Cardiac fibroblast (primary cell): ENCODE results near the gene SLC6A18.

Experiments
- DNase-seq, 2 donors: peaks; one replicate each; pipeline versions ENCODE4 v3.0.0 to v3.0.0-alpha.2; 2010; ENCODE audit warnings: low read depth in 2 of 2
- H3K4me3 ChIP-seq, 2 donors: replicated peaks in 1 of 2; 1 replicate in 1 of 2; 2 replicates in 1 of 2; pipeline ENCODE4 v1.5.1; 2011; ENCODE audit warnings: low read depth in 2 of 2, low read length in 2 of 2, mild to moderate bottlenecking in 2 of 2, moderate library complexity in 1 of 2
- TF ChIP-seq, protein P1 (sequence below): IDR thresholded peaks from one replicate; pipeline ENCODE4 v1.5.1; 2011; ENCODE audit warnings: low read depth, mild to moderate bottlenecking, low read length, inconsistent platforms

The SLC6A18 gene

DNA sequence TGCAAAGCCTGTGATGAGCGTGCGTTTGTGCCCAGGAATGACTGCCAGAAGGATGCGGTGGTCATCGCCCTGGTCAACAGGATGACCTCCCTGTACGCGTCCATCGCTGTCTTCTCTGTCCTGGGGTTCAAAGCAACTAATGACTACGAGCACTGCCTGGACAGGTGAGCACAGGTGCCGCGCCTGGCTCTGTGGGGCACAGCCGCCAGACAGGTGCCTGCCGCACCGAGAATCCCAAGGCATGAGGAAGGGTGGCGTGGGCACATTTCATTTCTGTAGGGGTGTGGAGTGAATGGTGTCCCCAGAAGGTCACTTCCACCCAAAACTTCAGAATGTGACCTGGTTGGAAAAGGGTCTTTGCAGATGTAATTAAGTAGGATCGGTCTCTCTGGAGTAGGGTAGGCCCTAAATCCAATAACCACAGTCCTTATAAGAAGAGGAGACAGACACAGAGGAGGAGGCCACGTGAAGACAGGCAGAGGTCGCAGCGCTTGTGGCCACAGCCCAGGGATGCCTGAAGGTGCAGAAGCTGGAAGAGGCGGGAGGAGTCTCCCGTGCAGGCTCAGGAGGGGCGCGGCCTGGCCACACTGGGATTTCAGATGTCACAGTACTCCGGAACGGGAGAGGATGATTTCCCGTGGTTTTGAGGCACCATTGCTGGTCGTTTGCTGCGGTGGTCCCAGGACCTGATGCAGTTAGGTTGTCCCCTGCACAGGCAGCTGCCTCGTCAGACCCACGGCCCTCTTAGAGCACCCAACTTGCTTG, 15.5 kb downstream of the SLC6A18 start:
- DNase-seq = no peak
- H3K4me3 ChIP-seq = no peak overlapping the region
- TF ChIP-seq, protein P1, sequence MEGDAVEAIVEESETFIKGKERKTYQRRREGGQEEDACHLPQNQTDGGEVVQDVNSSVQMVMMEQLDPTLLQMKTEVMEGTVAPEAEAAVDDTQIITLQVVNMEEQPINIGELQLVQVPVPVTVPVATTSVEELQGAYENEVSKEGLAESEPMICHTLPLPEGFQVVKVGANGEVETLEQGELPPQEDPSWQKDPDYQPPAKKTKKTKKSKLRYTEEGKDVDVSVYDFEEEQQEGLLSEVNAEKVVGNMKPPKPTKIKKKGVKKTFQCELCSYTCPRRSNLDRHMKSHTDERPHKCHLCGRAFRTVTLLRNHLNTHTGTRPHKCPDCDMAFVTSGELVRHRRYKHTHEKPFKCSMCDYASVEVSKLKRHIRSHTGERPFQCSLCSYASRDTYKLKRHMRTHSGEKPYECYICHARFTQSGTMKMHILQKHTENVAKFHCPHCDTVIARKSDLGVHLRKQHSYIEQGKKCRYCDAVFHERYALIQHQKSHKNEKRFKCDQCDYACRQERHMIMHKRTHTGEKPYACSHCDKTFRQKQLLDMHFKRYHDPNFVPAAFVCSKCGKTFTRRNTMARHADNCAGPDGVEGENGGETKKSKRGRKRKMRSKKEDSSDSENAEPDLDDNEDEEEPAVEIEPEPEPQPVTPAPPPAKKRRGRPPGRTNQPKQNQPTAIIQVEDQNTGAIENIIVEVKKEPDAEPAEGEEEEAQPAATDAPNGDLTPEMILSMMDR = no peak

DNA sequence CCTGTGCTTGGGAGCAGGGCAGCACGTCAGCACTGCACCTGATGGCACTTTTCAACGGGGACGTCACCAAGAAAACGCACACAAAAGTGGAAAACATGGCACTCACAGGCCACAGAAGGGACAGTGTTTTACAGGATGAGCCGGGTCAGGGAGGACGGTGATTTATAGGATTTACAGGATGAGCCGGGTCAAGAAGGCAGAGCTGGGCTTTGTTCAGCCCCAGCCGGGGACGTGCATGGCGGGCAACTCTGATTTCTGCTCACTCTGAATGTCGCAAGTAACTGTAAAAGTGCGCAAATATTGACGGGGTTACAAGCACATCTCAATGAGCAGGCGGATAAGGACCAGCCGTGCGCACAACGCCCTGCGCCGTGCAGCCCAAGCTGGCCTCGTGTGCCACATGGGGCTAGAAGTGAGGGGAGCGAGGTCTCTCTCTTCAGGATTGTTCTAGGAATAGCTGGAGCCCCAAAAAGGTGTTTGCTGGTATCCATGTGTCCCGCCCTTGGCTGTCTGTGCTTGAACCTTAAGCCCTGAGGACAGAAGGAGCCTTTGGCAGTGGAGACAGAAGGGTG, 16.4 kb downstream of the SLC6A18 start:
- DNase-seq = no peak
- H3K4me3 ChIP-seq = no peak overlapping the region
- TF ChIP-seq, protein P1 = no peak

DNA sequence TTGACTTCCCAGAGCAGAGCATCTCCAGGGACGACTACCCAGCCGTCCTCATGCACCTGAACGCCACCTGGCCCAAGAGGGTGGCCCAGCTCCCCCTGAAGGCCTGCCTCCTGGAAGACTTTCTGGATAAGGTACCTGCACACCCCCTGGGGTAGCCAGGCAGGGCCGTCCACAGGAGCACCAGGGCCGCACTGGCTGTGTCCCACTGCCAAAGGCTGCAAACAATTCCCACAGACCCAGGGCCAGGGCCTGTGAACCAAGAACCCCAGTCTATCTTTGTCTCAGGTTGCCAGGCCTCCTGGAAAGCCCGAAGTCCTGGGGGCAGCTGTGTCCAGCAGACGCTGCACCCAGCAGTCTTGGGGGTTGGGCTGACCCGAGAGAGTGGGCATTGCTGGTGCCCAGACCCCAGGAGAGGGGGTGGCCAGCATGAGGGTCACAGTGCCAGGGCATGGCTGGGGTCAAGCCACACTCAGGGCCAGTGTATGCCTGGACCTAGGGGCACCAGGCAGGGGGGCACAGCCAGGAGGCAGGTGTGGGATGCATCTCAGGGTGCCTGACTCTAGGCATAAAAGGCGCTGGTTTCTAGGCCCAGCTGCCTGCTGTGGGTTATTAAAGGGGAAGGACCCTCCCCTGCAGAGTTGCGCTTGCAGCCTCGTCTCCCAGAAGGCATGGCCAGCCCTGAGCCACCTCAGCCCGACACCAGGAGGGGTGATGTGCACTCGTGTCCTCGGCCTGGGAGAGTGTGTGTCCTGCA, 17.7 kb downstream of the SLC6A18 start:
- TF ChIP-seq, protein P1 = no peak
- no peak for DNase-seq
- H3K4me3 ChIP-seq = no peak overlapping the region

DNA sequence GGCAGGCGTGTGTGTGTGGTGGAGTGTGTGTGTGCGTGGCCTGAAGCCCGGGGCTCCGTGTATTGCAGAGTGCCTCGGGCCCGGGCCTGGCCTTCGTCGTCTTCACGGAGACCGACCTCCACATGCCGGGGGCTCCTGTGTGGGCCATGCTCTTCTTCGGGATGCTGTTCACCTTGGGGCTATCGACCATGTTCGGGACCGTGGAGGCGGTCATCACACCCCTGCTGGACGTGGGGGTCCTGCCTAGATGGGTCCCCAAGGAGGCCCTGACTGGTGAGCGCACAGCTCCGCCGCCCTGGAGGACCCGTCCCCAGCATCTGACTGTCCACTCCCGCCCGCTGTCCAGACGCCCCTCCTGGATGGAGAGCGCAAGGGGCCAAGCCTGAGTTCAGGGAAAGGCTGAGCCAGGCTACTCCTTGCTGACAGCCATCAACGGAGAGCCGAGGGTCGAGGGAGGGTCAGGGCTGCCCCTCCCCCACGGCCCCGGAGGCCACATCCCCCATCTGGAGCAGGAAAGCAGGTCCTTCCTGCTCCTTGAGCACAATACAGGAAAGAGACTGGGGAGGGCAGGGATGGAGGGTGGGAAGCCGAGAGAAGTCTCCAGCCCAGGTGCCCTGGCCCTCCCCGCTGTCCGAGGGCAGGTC, 18.4 kb downstream of the SLC6A18 start:
- TF ChIP-seq, protein P1 = no peak
- DNase-seq = no peak
- H3K4me3 ChIP-seq = no peak overlapping the region

DNA sequence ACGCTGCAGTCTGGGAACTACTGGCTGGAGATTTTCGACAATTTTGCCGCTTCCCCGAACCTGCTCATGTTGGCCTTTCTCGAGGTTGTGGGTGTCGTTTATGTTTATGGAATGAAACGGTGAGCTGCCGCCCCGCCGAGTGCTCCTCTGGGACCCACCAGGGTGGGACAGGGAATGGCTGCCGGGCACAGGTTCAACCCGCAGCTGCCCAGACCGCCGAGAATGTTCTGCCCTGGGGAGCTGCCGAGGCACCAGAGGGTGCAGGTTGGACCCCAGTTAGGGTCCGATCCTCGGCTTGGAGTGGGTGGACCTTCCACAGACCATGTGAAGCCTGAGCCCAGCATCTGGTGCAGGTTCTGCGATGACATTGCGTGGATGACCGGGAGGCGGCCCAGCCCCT, 19.1 kb downstream of the SLC6A18 start:
- DNase-seq = no peak
- TF ChIP-seq, protein P1 = no peak
- H3K4me3 ChIP-seq = no peak overlapping the region

DNA sequence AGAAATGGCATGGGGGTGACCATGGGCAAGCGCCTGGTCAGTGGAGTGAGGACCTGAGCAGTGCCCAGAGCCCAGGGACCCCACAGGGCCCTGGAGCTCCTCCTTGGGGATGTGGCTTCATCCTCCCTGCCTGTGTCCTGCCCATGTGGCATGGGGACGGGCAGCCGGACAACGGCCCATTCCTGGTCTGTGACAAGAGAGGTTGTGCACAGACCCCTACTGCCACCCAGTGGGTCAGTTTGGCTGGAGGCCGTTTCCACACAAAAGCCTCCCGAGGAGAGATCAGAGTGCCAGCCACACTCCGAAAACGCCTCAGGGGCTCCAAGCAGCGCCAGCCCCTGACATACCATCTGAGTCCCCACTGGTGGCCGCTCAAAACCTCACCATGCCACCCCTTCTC, 19.8 kb downstream of the SLC6A18 start:
- DNase-seq = no peak
- H3K4me3 ChIP-seq = no peak overlapping the region
- TF ChIP-seq, protein P1 = no peak
